Measurements from ENCODE around the gene KRT86.
"Not testable (repeated sequence)": the region's sequence is repeated elsewhere in the genome, so short reads cannot be mapped to it uniquely, and the experiment has no call there.

- TF ChIP-seq CTCF (IDR thresholded peaks at IDR 0.05; ENCODE audit: insufficient read depth, low read length, poor library complexity, severe bottlenecking); EZH2phosphoT487 (conservative IDR thresholded peaks at IDR 0.05; ENCODE audit: low read length): not testable (repeated sequence)
Observed at GRCh38 chr12:52286857-52287785, 12.7 kb downstream of the KRT86 start.

Data from SU-DHL-6 (cell line).